Stimulated activated CD4-positive, alpha-beta T cell treated with anti-CD3 and anti-CD28 coated beads, Interleukin-4, amount 100 ng/mL, for 1 hour (primary cell): ENCODE results near the gene MARK3.

Experiments used
- DNase-seq: peaks from one replicate; pipeline ENCODE4 v3.0.0-alpha.2; 2020

Gene MARK3

DNA sequence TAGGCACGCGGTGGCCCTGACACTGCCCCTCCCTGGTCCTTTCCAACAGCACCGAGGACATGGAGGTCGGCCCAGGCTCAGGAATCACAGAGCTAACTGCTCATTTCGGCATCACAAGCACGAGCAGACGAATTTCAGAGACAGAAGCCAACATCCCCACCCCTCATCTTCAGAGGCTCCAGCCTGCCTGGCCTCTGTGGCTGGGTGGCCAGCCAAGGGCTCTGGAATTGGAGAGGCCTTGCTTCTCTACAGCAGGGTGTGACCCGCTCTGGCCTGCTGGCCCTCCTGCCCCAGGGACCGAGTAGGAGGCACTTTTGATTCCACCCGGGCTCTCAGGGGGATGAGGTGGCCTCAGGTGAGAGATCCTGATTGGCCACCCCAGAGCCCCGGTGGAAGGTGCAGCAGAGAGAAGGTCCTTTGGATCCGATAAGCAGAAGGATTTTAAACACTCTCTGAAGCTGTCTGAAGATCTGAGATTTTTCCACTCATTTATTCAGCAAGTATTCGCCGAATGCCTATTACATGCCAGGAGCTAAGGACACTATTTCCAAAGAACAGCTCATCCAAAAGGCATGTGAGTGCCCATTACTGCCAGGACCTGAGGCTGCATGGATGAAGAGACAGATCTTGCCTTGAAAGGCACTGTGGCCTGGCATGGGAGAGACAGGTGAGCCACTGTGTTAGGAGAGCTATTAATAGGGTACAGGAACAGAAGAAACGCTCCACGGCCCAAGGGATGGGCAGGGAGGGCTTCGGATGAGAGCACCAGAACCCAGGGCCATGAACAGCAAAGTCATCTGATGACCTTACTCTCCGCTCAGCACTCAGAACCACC is 167.0 kb downstream of the MARK3 start:
- no peak for DNase-seq

DNA sequence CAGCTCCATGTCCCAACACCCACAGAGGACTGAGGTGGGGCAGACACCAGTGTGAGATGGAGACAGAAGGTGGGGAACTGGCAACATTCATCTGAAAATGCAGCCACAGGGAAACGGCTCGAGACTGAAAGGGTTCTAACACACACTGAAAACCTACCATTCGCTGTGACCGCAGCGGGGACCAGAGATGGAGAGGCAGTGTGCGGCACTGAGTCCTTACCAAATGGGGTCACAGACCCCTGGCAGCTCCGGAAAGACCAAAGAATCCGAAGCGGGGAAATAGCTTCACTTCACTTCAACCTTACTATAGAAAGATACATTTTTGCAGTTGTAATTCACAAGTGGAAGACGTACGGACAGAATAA is 167.6 kb downstream of the MARK3 start:
- DNase-seq, result no peak
